Fibroblast of upper back skin (primary cell): Measurements from ENCODE around the gene CELSR1.
"Not testable (repeated sequence)": the region's sequence is repeated elsewhere in the genome, so short reads cannot be mapped to it uniquely, and the experiment has no call there.

Experiments used
- DNase-seq: peaks from one replicate; pipeline ENCODE4 v3.0.0-alpha.2; 2013

The CELSR1 gene

DNA sequence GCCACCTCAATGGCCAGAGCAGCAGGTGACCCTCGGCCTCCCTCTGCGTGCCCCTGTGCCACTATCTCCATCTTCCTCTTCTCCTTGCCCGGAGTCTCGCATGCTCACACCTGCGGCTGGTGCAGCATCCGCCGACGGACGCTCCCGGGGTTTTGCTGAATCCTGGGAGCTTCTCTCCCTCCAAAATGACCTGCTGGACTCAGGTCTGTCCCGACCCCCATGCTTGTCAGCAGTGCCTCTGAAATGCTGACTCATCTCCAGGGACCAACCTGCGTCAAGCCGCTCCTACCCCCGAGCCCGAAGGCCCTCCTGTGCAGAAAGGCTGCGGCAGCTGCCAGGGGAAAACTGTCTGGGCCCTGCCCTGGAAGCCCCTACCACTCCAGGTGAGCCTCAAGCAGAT lies 58.4 kb downstream of the CELSR1 start:
- DNase-seq, result no peak

DNA sequence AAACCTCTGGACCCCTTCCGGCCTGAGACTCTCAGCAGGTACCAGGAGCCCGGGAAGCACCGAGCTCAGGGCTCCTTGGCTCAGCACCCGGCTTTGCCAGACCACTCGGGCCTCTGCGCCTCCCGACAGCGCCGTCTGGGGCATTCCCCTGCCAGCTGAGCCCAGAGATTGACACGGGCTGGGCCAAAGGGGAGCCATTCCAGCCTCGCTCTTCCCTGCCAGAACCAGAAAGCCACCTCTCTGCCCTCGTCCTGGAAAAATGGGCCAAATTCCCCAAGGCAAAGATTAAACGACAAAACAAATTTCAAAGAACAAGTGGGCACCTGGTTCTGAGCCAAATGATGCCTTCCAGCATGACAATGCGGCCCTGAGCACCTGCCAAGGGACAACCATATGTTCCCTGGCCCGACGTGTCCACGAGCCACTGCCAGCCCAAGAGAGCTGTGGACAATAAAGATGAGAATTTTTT lies 59.3 kb downstream of the CELSR1 start:
- no peak for DNase-seq

DNA sequence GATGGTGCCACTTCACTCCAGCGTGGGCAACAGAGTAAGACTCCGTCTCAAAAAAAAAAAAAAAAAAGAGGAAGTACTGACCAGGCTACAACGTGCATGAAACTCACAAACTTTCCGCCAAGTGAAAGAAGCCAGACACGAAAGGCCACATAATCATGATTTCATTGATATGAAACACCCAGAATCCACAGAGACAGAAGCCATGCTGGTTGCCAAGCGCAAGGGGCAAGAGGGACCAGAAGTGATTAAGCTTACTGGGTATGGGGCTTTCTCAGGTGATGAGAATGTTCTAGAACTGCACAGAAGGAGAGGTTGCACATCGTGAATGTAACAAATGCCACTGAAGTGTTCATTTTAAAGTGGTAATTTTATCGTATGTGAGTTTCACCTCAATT lies 60.9 kb downstream of the CELSR1 start:
- no peak for DNase-seq

DNA sequence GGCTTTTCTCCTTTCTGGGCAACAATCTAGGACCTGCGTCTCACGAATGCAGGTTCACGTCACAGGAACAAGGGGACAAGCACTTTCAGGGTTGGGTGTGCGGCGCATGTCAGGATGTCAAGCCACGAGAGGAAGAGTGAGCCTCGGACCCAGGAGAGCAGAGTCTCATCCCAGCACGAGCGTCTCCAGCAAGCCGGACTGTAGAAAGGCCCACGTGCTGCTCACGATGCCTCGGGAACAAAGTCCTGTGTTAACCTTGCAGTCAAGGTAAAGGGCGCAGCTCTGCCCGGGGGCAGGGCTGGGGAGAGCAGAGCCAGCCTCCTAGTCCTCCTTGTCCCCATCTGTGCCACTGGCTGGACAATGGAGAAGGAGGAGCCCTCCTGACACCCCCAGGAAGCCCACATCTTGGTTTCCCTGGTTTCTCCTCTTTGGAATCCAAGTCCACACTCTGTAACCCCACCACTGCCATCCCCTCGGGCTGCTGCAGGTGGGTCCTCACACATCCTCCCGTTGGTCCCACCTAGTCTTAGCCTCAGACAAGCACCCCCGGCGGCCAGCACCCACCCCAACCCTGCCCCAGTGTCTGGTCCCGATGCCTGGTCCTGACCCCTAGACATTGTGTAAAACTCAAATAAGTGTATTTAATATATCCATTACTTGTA lies 63.4 kb downstream of the CELSR1 start:
- no peak for DNase-seq

DNA sequence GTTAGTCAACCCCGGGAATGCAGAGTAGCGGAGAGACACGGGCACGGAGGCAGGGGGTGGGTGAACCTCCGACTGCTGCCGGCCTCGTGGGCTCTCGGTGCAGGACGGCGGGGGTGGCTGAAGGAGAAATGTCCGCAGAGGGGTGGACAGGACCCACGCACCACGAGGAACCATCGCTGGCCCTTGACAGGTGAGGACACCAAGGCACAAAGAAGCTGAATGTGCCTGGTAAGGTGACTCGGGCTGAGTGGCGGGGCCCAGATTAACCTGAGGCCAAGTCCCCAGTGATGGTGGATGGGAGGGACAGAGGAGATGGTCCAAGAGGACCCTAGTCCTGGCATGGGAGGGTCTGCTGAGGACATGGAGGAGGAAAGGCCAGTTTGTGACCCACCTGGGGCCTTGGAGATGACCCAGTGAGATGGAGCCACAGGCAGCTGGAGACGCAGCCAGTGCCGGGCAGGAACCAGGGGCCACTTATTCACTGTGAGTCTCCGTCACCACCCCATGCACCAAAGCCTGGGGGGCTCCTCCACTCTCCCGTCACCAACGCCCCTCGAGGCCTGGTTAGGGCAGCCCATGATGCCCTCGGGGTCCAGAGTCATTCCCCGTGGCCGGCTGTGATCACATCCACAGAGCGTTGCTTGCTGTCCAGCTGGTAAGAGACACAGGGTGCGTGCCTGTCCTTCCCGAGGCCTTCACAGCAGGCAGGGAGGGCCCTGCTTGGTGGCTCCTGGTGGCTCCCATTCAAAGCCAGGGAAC lies 64.2 kb downstream of the CELSR1 start:
- DNase-seq, result no peak

DNA sequence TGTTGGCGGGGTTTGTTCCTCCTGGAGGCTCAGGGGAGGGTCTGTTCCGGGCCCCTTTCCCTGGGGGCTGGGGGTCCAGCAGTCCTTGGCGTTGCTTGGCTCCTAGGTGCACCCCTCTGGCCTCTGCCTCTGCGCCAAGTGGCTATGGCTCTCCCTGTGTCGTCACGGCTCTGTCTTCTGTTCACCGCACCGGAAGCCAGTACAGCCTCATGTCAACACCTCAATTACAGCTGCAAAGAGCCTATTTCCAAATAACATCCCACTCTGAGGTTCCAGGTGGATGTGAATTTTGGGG lies 64.8 kb downstream of the CELSR1 start:
- DNase-seq, result no peak

DNA sequence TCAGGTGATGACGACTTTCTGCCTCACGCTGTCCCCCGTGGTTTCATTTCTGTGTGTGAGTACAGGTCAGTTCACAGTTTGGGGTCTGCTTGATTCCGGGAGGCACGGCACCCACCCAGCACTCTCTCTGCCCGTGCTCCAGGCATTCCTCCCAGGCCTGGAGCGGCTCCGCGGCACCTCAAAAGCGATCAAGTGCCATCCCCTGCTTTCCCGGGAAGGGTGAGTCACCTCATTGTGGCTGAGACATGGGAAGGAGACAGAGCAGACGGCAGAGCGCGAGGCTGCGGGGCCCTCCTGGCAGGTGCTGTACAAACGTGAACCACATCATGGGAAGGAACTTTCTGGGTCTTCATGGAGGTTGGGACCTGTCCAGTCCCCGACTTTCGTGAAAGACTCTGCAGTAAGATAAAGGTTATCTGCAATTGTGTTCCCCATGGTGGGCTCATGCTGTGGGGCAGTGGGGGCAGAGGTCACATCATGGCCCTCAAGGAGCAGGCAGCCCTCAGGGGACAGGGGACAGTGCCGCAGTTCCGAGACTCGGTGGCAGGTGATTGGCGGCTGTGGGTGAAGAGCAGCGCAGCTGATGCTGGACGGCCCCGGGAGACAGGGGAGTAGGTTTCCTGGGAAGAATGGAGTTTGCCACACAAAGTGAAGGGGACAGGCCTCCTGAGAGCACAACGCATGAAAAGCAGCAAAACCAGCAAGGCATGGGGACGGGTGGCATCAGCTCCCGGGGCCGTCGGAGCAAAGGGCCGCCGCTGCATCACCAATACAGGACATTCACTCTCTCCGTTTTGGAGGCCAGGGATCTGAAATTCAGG lies 65.3 kb downstream of the CELSR1 start:
- no peak for DNase-seq

DNA sequence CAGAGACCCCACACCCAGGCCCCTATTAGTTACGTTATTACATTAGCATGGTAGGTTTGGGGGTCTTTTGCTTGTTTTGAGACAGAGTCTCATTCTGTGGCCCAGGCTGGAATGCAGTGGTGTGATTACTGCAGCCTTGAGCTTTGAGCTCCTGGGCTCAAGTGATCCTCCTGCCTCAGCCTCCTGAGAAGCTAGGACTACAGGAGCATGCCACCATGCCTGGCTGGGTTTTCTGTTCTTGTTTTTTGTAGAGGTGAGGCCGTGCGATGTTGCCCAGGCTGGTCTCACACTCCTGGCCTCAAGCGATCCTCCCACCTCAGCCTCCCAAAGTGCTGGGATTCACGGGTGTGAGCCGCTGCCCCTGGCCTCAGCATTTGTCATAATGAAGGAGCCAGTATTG lies 66.1 kb downstream of the CELSR1 start:
- DNase-seq, result not testable (repeated sequence)

DNA sequence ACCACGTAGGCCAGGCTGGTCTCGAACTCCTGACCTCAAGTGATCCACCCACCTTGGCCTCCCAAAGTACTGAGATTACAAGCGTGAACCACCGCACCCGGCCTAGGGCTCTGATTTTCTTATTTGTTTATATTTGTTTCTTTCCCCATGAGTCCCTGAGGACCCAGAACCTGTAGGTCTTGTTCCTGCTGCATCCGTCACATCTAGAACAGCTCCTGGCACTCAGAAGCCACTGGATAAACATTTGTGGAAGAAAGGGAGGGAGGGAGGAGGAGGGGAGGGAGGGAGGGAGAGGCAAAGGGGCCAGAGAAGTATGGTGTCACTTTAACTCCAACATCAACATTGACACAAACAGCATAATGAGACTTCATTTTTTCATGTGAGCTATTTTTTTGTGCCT lies 67.7 kb downstream of the CELSR1 start:
- DNase-seq, result no peak

DNA sequence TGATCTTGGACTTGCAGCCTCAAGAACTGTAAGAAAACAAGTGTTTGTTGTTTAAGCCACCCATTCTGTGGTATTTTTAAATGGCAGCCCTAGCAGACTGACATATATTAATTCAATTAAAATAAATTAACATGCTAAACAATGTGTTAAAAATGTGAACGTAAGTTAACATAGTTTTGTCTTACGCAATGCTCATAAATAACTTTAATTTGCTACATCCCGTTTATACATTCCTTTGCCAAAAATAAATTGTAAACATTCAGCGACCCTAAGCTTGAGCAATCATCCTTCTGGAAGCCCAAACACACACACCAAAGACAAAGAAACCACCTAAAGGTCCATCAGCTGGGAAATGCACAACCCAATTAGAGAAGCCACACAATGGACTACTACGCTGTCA lies 70.4 kb downstream of the CELSR1 start:
- no peak for DNase-seq

DNA sequence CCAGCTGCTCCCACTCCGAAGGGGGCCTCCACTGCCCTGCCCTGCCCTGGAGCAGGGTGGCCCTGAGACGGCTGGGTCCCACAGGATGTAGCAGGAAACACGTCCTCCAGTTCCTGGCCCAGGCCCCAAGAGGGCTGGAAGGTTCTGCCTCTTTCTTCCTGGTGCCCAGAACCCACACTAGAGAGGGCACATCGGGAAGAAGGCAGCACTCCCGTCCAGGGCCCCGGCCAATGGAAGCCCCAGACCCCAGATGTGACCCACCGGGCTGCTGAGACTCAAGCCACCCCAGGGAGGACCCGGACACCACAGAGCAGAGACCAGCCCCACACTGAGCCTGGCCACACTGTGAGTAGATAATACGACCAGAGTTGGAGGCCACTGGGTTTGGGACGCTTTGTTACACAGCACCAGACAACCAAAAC lies 71.2 kb downstream of the CELSR1 start:
- DNase-seq, result no peak

DNA sequence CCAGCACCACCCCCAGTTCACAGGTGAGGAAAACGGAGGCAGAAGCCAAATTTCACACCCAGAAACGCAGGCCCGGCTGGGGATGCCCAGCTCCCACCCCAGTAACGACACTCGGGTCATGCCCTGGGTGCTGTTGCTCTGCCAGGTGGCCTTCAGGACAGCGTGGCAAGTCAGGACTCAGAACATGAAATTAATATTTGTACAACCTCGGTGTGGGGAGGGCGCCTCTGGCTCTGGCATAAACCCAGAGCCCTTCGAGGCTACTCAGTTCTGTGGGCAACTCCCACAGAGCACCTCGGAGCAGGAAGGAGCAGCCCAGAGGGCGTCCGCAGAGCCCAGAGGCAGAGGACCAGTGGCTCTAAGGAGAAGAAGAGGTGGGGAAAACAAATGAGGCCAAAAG lies 71.6 kb downstream of the CELSR1 start:
- no peak for DNase-seq

DNA sequence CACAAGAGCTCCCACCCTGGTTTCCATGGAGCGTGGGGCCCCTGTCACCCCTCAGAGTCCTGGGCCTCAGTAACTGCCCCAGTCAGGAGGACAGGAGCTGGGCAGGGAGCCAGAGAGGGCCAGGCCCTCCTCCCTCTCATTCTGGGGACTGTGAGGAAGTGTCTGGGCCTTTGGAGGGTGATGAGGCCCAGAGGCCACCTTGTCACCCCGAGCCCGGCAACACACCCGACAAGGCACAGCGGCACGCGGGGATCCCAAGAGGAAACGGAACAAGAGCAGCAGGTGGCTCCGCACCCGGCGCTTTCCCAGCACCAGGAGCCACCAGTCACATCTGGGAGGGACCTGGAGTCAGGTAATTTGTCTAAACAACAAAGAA lies 72.1 kb downstream of the CELSR1 start:
- no peak for DNase-seq

DNA sequence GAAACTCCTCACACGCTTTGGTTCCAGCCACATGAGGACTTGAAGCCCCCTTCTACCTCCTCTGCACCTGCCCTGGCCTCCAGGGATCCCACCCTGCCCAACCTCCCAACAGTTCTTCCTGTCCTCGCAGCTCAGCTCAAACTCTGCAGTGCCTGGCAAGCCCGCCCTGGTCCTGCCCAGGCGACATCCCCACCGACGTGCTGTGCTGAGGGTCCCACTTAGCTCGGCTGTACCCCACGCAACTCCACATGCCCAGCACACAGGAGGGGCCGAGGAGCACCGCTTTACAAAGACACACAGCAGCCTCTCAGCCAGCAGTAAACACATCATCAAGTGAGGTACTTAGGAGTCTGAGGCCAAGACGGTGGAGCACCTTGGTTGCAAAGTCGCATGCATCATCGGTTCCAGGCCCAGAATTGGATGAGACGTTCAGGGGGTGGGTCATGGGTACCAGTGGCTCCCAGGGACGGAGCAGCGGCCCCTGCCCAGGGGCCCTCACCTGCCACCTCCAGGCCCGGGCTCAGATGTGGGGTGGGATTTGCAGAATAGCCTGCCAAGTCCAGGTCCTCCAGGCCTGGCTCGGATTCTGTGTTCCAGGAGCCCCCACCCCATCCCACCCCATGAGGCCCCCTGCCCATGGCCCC lies 72.6 kb downstream of the CELSR1 start:
- DNase-seq, result no peak

DNA sequence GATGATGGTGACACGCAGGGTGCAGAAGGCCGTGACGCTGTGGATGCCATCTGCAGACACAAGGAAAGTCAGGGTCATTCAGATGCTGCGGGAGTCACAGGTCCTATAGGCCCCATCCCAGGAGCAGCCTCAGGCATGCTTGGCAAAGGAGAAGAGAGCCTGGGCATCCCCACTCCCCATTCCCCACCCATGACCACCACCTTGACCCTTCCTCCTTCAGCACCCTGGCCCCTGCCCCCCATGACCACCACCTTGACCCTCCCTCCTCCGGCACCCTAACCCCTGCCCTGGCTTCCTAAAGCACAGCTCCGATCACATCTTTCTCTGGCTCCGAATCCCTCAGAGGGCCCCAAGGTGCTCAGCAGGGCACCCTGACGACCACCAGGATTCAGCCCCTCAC lies 73.1 kb downstream of the CELSR1 start:
- no peak for DNase-seq

DNA sequence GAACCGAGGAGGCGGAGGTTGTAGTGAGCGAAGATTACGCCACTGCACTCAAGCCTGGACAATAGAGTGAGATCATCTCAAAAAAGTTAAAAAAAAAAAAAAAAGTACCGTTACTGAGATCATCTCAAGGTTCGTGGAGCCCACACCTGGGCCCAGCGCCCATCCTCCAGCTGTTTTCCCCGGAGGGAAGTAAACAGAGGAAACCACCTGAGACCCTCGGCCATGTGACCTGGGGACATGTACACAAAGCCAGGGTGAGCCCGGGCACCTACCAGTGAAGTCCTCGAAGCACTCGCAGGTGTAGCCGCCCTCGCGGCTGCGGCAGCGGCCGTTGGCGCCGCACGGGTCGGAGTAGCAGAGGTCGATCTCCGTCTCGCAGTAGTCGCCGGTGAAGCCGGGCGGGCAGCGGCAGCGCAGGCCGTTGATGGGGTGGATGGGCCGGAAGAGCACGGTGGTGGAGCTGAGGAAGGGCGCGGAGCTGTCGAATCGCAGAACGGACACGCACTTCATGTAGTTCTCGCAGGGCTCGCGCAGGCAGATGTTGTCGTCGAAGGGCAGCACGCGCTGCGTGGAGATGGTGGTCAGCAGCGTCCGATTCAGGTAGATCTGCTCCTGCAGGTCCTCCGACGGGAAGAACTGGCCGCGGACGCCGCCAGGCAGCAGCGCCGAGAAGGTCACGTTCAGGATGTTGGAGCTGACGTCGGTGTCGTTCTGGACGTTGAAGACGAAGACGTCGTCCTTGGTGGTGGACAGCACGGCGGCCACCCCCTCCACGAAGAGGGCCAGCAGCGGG lies 73.8 kb downstream of the CELSR1 start:
- no peak for DNase-seq

DNA sequence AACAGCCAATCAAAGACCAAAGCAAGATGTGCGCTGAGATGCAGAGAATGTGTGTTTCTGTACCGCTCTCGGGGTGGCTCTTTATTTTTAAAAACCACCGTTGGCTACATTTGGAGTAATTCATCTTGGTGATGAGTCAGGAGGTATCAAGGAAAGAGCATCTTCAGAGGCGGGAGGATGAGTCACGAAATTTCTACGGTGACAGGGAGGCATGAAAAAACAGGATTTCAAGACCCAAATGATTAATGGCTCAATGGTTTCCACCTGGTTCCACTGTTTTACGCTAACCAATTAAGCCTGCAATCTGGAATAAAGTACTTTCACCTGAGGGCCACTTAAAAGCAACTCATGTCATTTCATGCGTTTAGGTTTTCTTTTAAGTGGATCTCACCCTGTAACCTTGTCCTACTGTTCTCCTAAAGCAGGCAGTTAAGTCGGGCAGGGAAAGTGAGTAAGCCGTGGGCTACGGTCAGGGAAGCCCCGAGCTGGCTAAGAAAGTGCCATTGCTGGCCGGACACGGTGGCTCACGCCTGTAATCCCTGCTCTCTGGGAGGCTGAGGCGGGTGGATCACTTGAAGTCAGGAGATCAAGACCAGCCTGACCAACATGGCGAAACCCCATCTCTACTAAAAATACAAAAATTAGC lies 74.6 kb downstream of the CELSR1 start:
- DNase-seq, result peak; percentile 81

DNA sequence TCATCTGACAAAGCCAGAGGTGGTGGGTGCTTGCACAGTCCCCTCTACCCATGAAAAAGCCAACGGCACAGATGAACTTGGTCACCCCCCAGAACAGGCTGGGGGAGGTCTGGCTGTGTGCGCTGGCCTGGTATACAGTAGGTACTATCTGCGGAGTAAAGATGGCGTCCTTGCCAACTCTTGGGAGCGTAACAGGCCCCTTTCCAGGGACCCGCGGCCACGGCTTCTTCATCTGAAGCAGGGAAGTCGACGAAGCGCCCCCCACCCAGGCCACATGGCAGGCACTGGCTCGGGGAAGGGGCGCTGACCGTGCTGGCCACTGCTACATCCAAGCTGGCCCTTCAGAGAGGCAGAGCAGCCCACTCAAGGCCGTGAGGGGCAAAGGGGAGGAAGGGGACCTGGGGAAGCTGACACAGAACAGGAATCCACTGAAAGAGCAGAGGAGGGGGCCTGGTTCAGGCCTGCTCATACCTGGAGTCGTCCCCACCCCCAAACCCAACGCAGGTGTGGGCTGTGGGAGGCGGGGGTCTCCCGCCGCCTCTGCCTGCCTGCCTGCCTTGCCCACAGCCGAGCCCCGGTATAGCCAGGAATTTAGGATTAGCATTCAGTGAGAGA lies 75.7 kb downstream of the CELSR1 start:
- DNase-seq, result no peak

DNA sequence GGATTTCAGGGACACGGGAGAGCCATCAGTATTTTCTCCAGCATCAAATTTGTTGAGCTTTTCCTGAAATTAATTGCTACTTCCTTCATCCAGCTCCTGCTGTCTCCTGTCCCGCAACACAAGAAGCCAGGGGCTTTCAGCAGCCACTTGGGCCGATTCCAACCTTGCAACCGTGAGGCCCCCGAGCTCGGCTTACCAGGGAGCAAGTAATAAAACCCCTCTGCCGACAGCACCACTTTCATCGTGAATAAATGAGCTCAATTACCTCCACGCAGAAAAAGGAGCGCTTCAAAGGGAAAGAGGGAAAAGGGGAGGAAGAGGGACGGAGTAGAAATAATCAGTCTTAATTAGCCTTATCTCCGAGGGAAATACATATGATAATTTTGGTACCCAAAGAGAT lies 76.6 kb downstream of the CELSR1 start:
- DNase-seq, result no peak

DNA sequence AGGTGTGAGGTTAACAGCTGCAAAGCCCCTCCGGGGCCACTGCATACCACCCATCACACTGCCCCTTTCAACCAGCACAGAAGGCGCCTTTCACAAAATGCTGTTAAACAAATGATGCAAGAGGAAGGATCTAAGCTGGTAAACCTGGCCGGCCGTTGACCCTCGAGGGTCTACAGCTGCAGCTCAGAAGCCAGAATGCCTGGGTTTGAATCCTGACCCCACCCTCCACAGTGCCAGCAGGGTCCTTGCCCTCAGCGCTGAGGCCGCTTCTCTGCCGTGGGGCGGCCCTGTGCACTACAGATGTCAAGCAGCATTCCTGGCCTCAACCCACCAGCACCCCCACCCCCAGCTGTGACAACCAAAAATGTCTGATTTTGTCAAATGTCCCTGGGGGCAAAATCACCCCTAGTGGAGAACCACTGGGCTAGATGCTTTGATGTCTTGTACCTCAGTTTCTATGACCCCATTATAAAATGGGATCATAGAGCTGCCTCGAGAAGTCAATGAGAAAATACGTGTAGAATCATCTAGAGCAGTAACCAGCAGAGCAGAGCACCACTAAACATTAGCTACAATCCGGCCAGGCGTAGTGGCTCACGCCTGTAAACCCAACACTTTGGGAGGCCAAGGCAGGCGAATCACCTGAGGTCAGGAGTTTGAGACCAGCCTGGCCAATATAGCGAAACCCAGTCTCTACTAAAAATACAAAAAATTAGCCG lies 77.9 kb downstream of the CELSR1 start:
- DNase-seq, result no peak

DNA sequence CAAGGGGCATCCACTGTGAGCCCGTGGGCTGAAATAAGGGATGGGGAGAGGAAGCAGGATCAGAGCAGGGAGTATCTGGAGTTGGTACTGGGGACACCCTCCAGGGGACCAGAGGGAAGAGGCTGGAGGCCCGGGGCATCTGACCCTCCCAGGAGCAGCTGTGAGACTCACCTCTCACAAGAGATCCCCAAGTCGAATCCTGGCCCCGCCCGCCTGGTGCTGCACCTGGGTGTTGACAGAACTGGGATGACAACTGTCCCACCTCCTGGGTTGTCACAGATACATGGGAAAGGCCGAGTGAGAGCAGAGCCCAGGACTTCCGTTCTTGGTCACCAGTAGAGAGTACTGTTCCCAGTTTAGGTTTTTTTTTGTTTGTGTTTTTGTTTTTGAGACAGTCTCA lies 78.9 kb downstream of the CELSR1 start:
- no peak for DNase-seq
